Karpas-422 (cell line): ENCODE measurements around the gene ADGRA3. TPM values are rescaled to one million over a fixed set of nuclear protein-coding genes. Genes with fewer than 3 reads are reported as not detected.

Experiments used
- DNase-seq: peaks from one replicate; pipeline ENCODE4 v3.0.0-alpha.2; 2015
- H2AFZ ChIP-seq: fragments of 200-600 bp; sonication (generic); 2 replicates; pipeline ENCODE4 v1.6.1; 2014; ENCODE audit warnings: antibody characterized with exemption, low read length, mixed read lengths
- H3K27ac ChIP-seq: fragments of 200-600 bp; sonication (generic); 2 replicates; pipeline ENCODE4 v1.5.1; 2014; ENCODE audit warnings: mild to moderate bottlenecking, low read length, moderate library complexity
- H3K27me3 ChIP-seq: fragments of 200-600 bp; sonication (generic); 2 replicates; pipeline ENCODE4 v1.6.1; 2014; ENCODE audit warnings: low read length, mixed read lengths
- H3K36me3 ChIP-seq: fragments of 200-600 bp; sonication (generic); 2 replicates; pipeline ENCODE4 v1.6.1; 2014; ENCODE audit warnings: low read length, mixed read lengths; ENCODE audit not compliant: insufficient read depth
- H3K4me1 ChIP-seq: fragments of 200-600 bp; sonication (generic); 2 replicates; pipeline ENCODE4 v1.6.1; 2014; ENCODE audit warnings: mild to moderate bottlenecking, low read length, mixed read lengths
- H3K4me2 ChIP-seq: fragments of 200-600 bp; sonication (generic); 2 replicates; pipeline ENCODE4 v1.6.1; 2014; ENCODE audit warnings: low read length, low read depth, mild to moderate bottlenecking; ENCODE audit not compliant: poor library complexity, severe bottlenecking
- H3K4me3 ChIP-seq: fragments of 200-600 bp; sonication (generic); 2 replicates; pipeline ENCODE4 v1.5.1; 2014; ENCODE audit warnings: mild to moderate bottlenecking, antibody characterized with exemption, low read length, mixed read lengths
- H3K79me2 ChIP-seq: fragments of 200-600 bp; sonication (generic); 2 replicates; pipeline ENCODE4 v1.6.1; 2014; ENCODE audit warnings: mild to moderate bottlenecking, low read length, mixed read lengths
- H3K9ac ChIP-seq: fragments of 200-600 bp; sonication (generic); 2 replicates; pipeline ENCODE4 v1.6.0; 2014; ENCODE audit warnings: low read length
- H3K9me2 ChIP-seq: fragments of 200-600 bp; sonication (generic), shearing (Covaris generic); replicated peaks from 2 replicates; pipeline ENCODE4 v1.6.0; 2014; ENCODE audit warnings: mild to moderate bottlenecking, low read length, moderate library complexity; ENCODE audit not compliant: insufficient read depth
- H3K9me3 ChIP-seq: fragments of 300-700, 200-600 bp; sonication (generic); 2 replicates; pipeline ENCODE4 v1.6.1; 2014; ENCODE audit warnings: low read length, mixed read lengths
- H4K20me1 ChIP-seq: fragments of 200-600 bp; sonication (generic); 2 replicates; pipeline ENCODE4 v1.6.1; 2014; ENCODE audit warnings: mild to moderate bottlenecking, antibody characterized with exemption, low read length, low read depth; ENCODE audit not compliant: insufficient read depth
- total RNA-seq: library from RNA; depleted of rRNA; stranded (reverse); fragments of >200 nt; shearing (Covaris generic); gene quantifications from 2 replicates; pipeline ENCODE4 v1.2.3, GENCODE V29; 2014; ENCODE audit warnings: low replicate concordance

Gene ADGRA3
- total RNA-seq, 1 experiment from 2014 or later = not detected

- H2AFZ ChIP-seq = no peak overlapping the region
- no peaks in the 10 kb centered on the region for H3K4me1 ChIP-seq
- no peaks in the 10 kb centered on the region for H3K27me3 ChIP-seq
- peaks cover 15% of the 10 kb centered on the region for H3K9me3 ChIP-seq
- H3K9me2 ChIP-seq = no peaks in the 10 kb centered on the region; the same call in 1 of the 2 replicates
- no peaks in the 10 kb centered on the region for H4K20me1 ChIP-seq
- no peak overlapping the region for H3K4me3 ChIP-seq
- DNase-seq = no peak
- no peak overlapping the region for H3K9ac ChIP-seq
- H3K36me3 ChIP-seq = no peaks in the 10 kb centered on the region
- no peak overlapping the region for H3K4me2 ChIP-seq
- H3K27ac ChIP-seq = no peak overlapping the region
- H3K79me2 ChIP-seq = no peaks in the 10 kb centered on the region
These were observed 22.0 kb upstream of the ADGRA3 start for GRCh38 chr4:22537864-22538263.

- no peaks in the 10 kb centered on the region for H3K27me3 ChIP-seq
- no peaks in the 10 kb centered on the region for H3K4me1 ChIP-seq
- H4K20me1 ChIP-seq = no peaks in the 10 kb centered on the region
- no peaks in the 10 kb centered on the region for H3K79me2 ChIP-seq
- no peaks in the 10 kb centered on the region for H3K36me3 ChIP-seq
- H3K4me3 ChIP-seq = no peak overlapping the region
- peaks cover 16% of the 10 kb centered on the region for H3K9me3 ChIP-seq
- H3K9ac ChIP-seq = no peak overlapping the region
- DNase-seq = no peak
- H2AFZ ChIP-seq = no peak overlapping the region
- no peaks in the 10 kb centered on the region for H3K9me2 ChIP-seq
- H3K4me2 ChIP-seq = no peak overlapping the region
- H3K27ac ChIP-seq = no peak overlapping the region
These were observed 18.5 kb upstream of the ADGRA3 start for GRCh38 chr4:22534374-22534773.

GRCh38 chr4:22532896-22533295 lies 17.0 kb upstream of the ADGRA3 start:
- Histone ChIP-seq H4K20me1 (no peaks in the 10 kb centered on the region), H3K27ac (no peak overlapping the region), H3K9ac (no peak overlapping the region), H3K79me2 (no peaks in the 10 kb centered on the region), H3K4me2 (no peak overlapping the region), H3K27me3 (no peaks in the 10 kb centered on the region), H3K36me3 (no peaks in the 10 kb centered on the region), H3K9me2 (no peaks in the 10 kb centered on the region), H3K4me1 (no peaks in the 10 kb centered on the region), H2AFZ (no peak overlapping the region), H3K9me3 (peaks cover 16% of the 10 kb centered on the region), H3K4me3 (no peak overlapping the region)
- DNase-seq = no peak

GRCh38 chr4:22532117-22532516 lies 16.3 kb upstream of the ADGRA3 start:
- DNase-seq = no peak
- H3K4me3 ChIP-seq = no peak overlapping the region
- H3K9me3 ChIP-seq = peaks cover 16% of the 10 kb centered on the region
- no peaks in the 10 kb centered on the region for H4K20me1 ChIP-seq
- no peaks in the 10 kb centered on the region for H3K79me2 ChIP-seq
- H3K36me3 ChIP-seq = no peaks in the 10 kb centered on the region
- H2AFZ ChIP-seq = no peak overlapping the region
- no peaks in the 10 kb centered on the region for H3K9me2 ChIP-seq
- H3K9ac ChIP-seq = no peak overlapping the region
- H3K27me3 ChIP-seq = no peaks in the 10 kb centered on the region
- H3K4me2 ChIP-seq = no peak overlapping the region
- H3K27ac ChIP-seq = no peak overlapping the region
- no peaks in the 10 kb centered on the region for H3K4me1 ChIP-seq

- Histone ChIP-seq H3K4me1 (no peaks in the 10 kb centered on the region), H3K27ac (no peak overlapping the region), H3K9ac (no peak overlapping the region), H4K20me1 (no peaks in the 10 kb centered on the region), H3K79me2 (no peaks in the 10 kb centered on the region), H3K9me2 (no peaks in the 10 kb centered on the region), H3K4me2 (no peak overlapping the region), H3K27me3 (no peaks in the 10 kb centered on the region), H3K9me3 (peaks cover 16% of the 10 kb centered on the region), H2AFZ (no peak overlapping the region), H3K36me3 (no peaks in the 10 kb centered on the region), H3K4me3 (no peak overlapping the region)
- DNase-seq = no peak
These were observed 15.6 kb upstream of the ADGRA3 start for GRCh38 chr4:22531311-22532019.

- no peaks in the 10 kb centered on the region for H3K36me3 ChIP-seq
- DNase-seq = no peak
- H3K27ac ChIP-seq = no peak overlapping the region
- no peak overlapping the region for H2AFZ ChIP-seq
- no peaks in the 10 kb centered on the region for H4K20me1 ChIP-seq
- H3K9ac ChIP-seq = no peak overlapping the region
- H3K27me3 ChIP-seq = no peaks in the 10 kb centered on the region
- no peak overlapping the region for H3K4me2 ChIP-seq
- H3K4me3 ChIP-seq = no peak overlapping the region
- H3K9me2 ChIP-seq = no peaks in the 10 kb centered on the region
- H3K9me3 ChIP-seq = no peaks in the 10 kb centered on the region
- H3K4me1 ChIP-seq = no peaks in the 10 kb centered on the region
- no peaks in the 10 kb centered on the region for H3K79me2 ChIP-seq
These were observed 9.0 kb upstream of the ADGRA3 start for GRCh38 chr4:22524895-22525294.

GRCh38 chr4:22522706-22523501 lies 7.0 kb upstream of the ADGRA3 start:
- H3K9me2 ChIP-seq = no peaks in the 10 kb centered on the region
- H3K79me2 ChIP-seq = no peaks in the 10 kb centered on the region
- no peaks in the 10 kb centered on the region for H3K9me3 ChIP-seq
- H4K20me1 ChIP-seq = no peaks in the 10 kb centered on the region
- no peak overlapping the region for H2AFZ ChIP-seq
- no peak overlapping the region for H3K27ac ChIP-seq
- no peaks in the 10 kb centered on the region for H3K4me1 ChIP-seq
- no peak overlapping the region for H3K4me3 ChIP-seq
- no peaks in the 10 kb centered on the region for H3K27me3 ChIP-seq
- H3K36me3 ChIP-seq = no peaks in the 10 kb centered on the region
- H3K4me2 ChIP-seq = no peak overlapping the region
- no peak for DNase-seq
- no peak overlapping the region for H3K9ac ChIP-seq

- no peak for DNase-seq
- H3K27ac ChIP-seq = no peak overlapping the region
- H3K79me2 ChIP-seq = no peaks in the 10 kb centered on the region
- no peaks in the 10 kb centered on the region for H3K9me2 ChIP-seq
- H3K36me3 ChIP-seq = no peaks in the 10 kb centered on the region
- no peaks in the 10 kb centered on the region for H4K20me1 ChIP-seq
- no peaks in the 10 kb centered on the region for H3K9me3 ChIP-seq
- H2AFZ ChIP-seq = no peak overlapping the region
- H3K9ac ChIP-seq = no peak overlapping the region
- no peaks in the 10 kb centered on the region for H3K4me1 ChIP-seq
- no peak overlapping the region for H3K4me2 ChIP-seq
- H3K4me3 ChIP-seq = no peak overlapping the region
- H3K27me3 ChIP-seq = no peaks in the 10 kb centered on the region
These were observed 6.3 kb upstream of the ADGRA3 start for GRCh38 chr4:22522206-22522605.
